HUES64 (cell line): Measurements from ENCODE around the gene KRT20.

ENCODE experiments used
- H3K27ac ChIP-seq: 2 replicates; pipeline ENCODE4 v1.7.0; 2013; ENCODE audit warnings: low read depth, low read length, inconsistent platforms
- H3K27me3 ChIP-seq: 2 replicates; pipeline ENCODE4 v1.6.1; 2013; ENCODE audit warnings: mild to moderate bottlenecking, low read length; ENCODE audit not compliant: insufficient read depth
- H3K36me3 ChIP-seq: 2 replicates; pipeline ENCODE4 v1.6.1; 2013; ENCODE audit warnings: mild to moderate bottlenecking, low read length; ENCODE audit not compliant: insufficient read depth
- H3K4me1 ChIP-seq: 2 replicates; pipeline ENCODE4 v1.6.1; 2013; ENCODE audit warnings: mild to moderate bottlenecking, low read length, moderate library complexity; ENCODE audit not compliant: insufficient read depth
- H3K4me3 ChIP-seq: 2 replicates; pipeline ENCODE4 v1.5.1; 2013; ENCODE audit warnings: mild to moderate bottlenecking, low read length, moderate library complexity
- H3K9ac ChIP-seq: 2 replicates; pipeline ENCODE4 v1.6.1; 2013; ENCODE audit warnings: mild to moderate bottlenecking, low read depth, low read length
- H3K9me3 ChIP-seq: 2 replicates; pipeline ENCODE4 v1.6.1; 2013; ENCODE audit warnings: low read depth, low read length; ENCODE audit not compliant: insufficient read depth
- WGBS: fragments of 150-250, 120-280 bp; methylation state at CpG from one replicate; pipeline ENCODE4 v1.1.7; 2013; ENCODE audit warnings: missing lambda C conversion rate; 5-methylcytosine and 5-hydroxymethylcytosine counted together

The KRT20 gene

GRCh38 chr17:40828454-40829044 is 56.5 kb downstream of the KRT20 start:
- Histone ChIP-seq H3K4me1 (peaks cover 4% of the 10 kb centered on the region; the same call in 1 of the 2 replicates), H3K27me3 (peaks cover 94% of the 10 kb centered on the region), H3K4me3 (no peak overlapping the region), H3K9ac (no peak overlapping the region), H3K9me3 (no peaks in the 10 kb centered on the region), H3K36me3 (no peaks in the 10 kb centered on the region), H3K27ac (no peak overlapping the region)
- 96% methylated on average over 4 of the region's 4 CpGs for WGBS

GRCh38 chr17:40827746-40828453 is 57.1 kb downstream of the KRT20 start:
- no peak overlapping the region for H3K9ac ChIP-seq
- 79% methylated on average over 6 of the region's 7 CpGs for WGBS
- peaks cover 94% of the 10 kb centered on the region for H3K27me3 ChIP-seq
- no peaks in the 10 kb centered on the region for H3K9me3 ChIP-seq
- H3K4me3 ChIP-seq: no peak overlapping the region
- no peaks in the 10 kb centered on the region for H3K36me3 ChIP-seq
- H3K4me1 ChIP-seq: peaks cover 4% of the 10 kb centered on the region; the same call in 1 of the 2 replicates
- no peak overlapping the region for H3K27ac ChIP-seq
